B cell (primary cell): ENCODE data around the gene RDM1. TPM values are rescaled to one million over a fixed set of nuclear protein-coding genes. Genes with fewer than 3 reads are reported as not detected.

Experiments
- ATAC-seq: fragments of 200-7000 bp; cut with Tn5 transposase; one replicate; pipeline ENCODE4 v1.10.0; 2021; ENCODE audit warnings: low read depth, mild to moderate bottlenecking, moderate number of reproducible peaks, moderate library complexity
- CTCF ChIA-PET: fragments of 350-600 bp; sonication (Branson Sonifier 250); formaldehyde crosslinking; loops from one replicate; lab custom pipeline; 2021; ENCODE audit warnings: antibody characterized with exemption, inconsistent platforms; lab: Charles Lee
- POLR2A ChIA-PET: fragments of 350-600 bp; sonication (Branson Sonifier 250); formaldehyde crosslinking; loops from one replicate; lab custom pipeline; 2021; ENCODE audit warnings: antibody characterized with exemption; lab: Charles Lee
- DNase-seq: peaks from one replicate; pipeline ENCODE4 v3.0.0; 2013
- H2AFZ ChIP-seq: 2 replicates; pipeline ENCODE4 v1.6.1; 2012; ENCODE audit warnings: mild to moderate bottlenecking, low read depth, low read length; ENCODE audit not compliant: insufficient read depth, poor library complexity, severe bottlenecking
- H3K27ac ChIP-seq, 2 donors: 1 replicate in 1 of 2; 2 replicates in 1 of 2; pipeline ENCODE4 v1.5.1; 2012 to 2013; ENCODE audit warnings: low read length in 2 of 2, mild to moderate bottlenecking in 2 of 2, moderate library complexity in 1 of 2
- H3K27me3 ChIP-seq, 4 experiments: fragments of 200-600 bp in 1 of 4; sonication (generic) in 1 of 4; replicated peaks in 1 of 4; 1 replicate in 2 of 4; 2 replicates in 2 of 4; pipeline versions ENCODE4 v1.6.1 to v1.7.0; 2013 to 2016; ENCODE audit warnings: low read length in 3 of 4, mild to moderate bottlenecking in 2 of 4, mixed read lengths in 1 of 4, moderate library complexity in 1 of 4; ENCODE audit not compliant: insufficient read depth in 4 of 4, control insufficient read depth in 3 of 4; ENCODE audit errors: control extremely low read depth in 1 of 4
- H3K36me3 ChIP-seq, 2 experiments: replicated peaks in 1 of 2; 1 replicate in 1 of 2; 2 replicates in 1 of 2; pipeline versions ENCODE4 v1.6.1 to v1.7.1; 2013; ENCODE audit warnings: low read length in 1 of 2; ENCODE audit not compliant: insufficient read depth in 2 of 2, control insufficient read depth in 1 of 2; ENCODE audit errors: control extremely low read depth in 1 of 2, extremely low read depth in 1 of 2
- H3K4me1 ChIP-seq, 2 donors: fragments of 200-600 bp in 1 of 2; sonication (generic) in 1 of 2; 1 replicate in 1 of 2; 2 replicates in 1 of 2; pipeline versions ENCODE4 v1.5.1 to v1.6.1; 2013 to 2017; ENCODE audit warnings: low read length in 2 of 2; ENCODE audit not compliant: control insufficient read depth in 2 of 2, insufficient read depth in 2 of 2
- H3K4me2 ChIP-seq: replicated peaks from 2 replicates; pipeline ENCODE3; 2012; ENCODE audit warnings: mild to moderate bottlenecking, low read depth, low read length; ENCODE audit not compliant: poor library complexity, severe bottlenecking
- H3K4me3 ChIP-seq, 5 experiments: fragments of 200-600 bp in 1 of 5; sonication (generic) in 1 of 5; 1 replicate in 3 of 5; 2 replicates in 2 of 5; pipeline versions ENCODE4 v1.5.1 to v1.7.0; 2011 to 2016; ENCODE audit warnings: low read length in 4 of 5, mild to moderate bottlenecking in 4 of 5, low read depth in 2 of 5, control low read depth in 1 of 5, moderate library complexity in 1 of 5; ENCODE audit not compliant: insufficient read depth in 1 of 5; ENCODE audit errors: control extremely low read depth in 1 of 5, extremely low read depth in 1 of 5
- H3K79me2 ChIP-seq: fragments of 200-600 bp; sonication (generic); one replicate; pipeline ENCODE4 v1.6.0; 2016; ENCODE audit warnings: low read length; ENCODE audit not compliant: control insufficient read depth, insufficient read depth
- H3K9ac ChIP-seq: fragments of 200-600 bp; sonication (generic); 2 replicates; pipeline ENCODE4 v1.6.1; 2017; ENCODE audit warnings: mild to moderate bottlenecking, low read length, moderate library complexity
- H3K9me3 ChIP-seq, 3 donors: one replicate each; pipeline versions ENCODE4 v1.6.1 to v1.7.1; 2013; ENCODE audit warnings: low read length in 2 of 3; ENCODE audit not compliant: control insufficient read depth in 2 of 3, insufficient read depth in 1 of 3; ENCODE audit errors: control extremely low read depth in 1 of 3
- H4K20me1 ChIP-seq: 2 replicates; pipeline ENCODE4 v1.6.0; 2012; ENCODE audit warnings: mild to moderate bottlenecking, low read length; ENCODE audit not compliant: insufficient read depth, control insufficient read depth, poor library complexity, severe bottlenecking
- H3K27ac Mint-ChIP-seq: one replicate; pipeline ENCODE4 v1.8.0; 2021; ENCODE audit warnings: mixed read lengths
- H3K27me3 Mint-ChIP-seq: one replicate; pipeline ENCODE4 v1.8.0; 2021; ENCODE audit warnings: mixed read lengths
- H3K4me1 Mint-ChIP-seq: one replicate; pipeline ENCODE4 v1.8.0; 2021; ENCODE audit warnings: mixed read lengths
- H3K4me3 Mint-ChIP-seq: one replicate; pipeline ENCODE4 v1.8.0; 2021; ENCODE audit warnings: mixed read lengths
- H3K9me3 Mint-ChIP-seq: one replicate; pipeline ENCODE4 v1.8.0; 2022; ENCODE audit warnings: mixed read lengths; ENCODE audit not compliant: insufficient read depth
- EZH2 ChIP-seq: IDR thresholded peaks from 2 replicates; pipeline ENCODE4 v1.6.1; 2012; ENCODE audit warnings: borderline replicate concordance, low read depth, mild to moderate bottlenecking, moderate library complexity, low read length; ENCODE audit not compliant: insufficient read depth, poor library complexity, severe bottlenecking
- WGBS: methylation state at CpG from one replicate; pipeline ENCODE4 v1.1.5; 2013; ENCODE audit warnings: missing lambda C conversion rate; ENCODE audit not compliant: insufficient coverage; 5-methylcytosine and 5-hydroxymethylcytosine counted together
- intact Hi-C: fragments of 100-400 bp; cut with micrococcal nuclease; formaldehyde crosslinking; loops from one replicate; pipeline ENCODE4 v1.10.0; 2022
- polyA plus RNA-seq: library from polyadenylated mRNA; depleted of rRNA; stranded (reverse); fragments of >200 nt; gene quantifications from 2 replicates; pipeline ENCODE4 v1.2.3, GENCODE V29; 2012
- total RNA-seq, 2 donors: library from RNA; stranded (reverse); fragments of 120-200 nt in 1 of 2; gene quantifications; 1 replicate in 1 of 2; 2 replicates in 1 of 2; pipeline versions ENCODE4 v1.2.3 to v1.2.4, GENCODE V29; 2013 to 2022
- TF ChIP-seq, protein P1 (sequence below): fragments of 200-600 bp; IDR thresholded peaks from one replicate; pipeline ENCODE4 v1.8.0; 2022; ENCODE audit warnings: antibody characterized with exemption, mild to moderate bottlenecking

The RDM1 gene
- total and polyA plus RNA-seq, 2 donors (not counting 1 experiment from before 2014, with no cell fraction given) = not detected

DNA sequence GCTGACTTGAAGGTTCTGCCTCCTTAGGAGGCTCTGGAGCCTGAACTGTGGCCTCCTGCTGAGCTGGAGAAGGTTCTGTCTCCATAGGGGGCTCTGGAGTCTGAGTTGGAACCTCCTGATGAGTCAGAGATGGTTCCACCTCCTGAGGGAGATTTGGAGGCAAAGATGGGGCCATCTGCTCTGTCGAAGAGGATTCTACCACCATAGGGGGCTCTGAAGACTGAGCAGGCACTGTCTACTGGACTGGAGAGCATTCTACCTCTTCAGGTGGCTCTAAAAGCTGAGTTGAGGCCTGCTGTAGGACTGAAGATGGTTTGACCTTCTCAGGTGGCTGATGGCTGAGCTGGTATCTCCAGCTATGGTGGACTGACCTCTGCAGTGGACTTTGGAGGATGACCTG, 16.2 kb downstream of the RDM1 start:
- ChIA-PET POLR2A (no interaction called here), CTCF (no interaction called here)
- Histone ChIP-seq H4K20me1 (no peaks in the 10 kb centered on the region), H3K27me3 (no peaks in the 10 kb centered on the region), H3K36me3 (no peaks in the 10 kb centered on the region), H3K4me3 (no peak overlapping the region), H3K9me3 (no peaks in the 10 kb centered on the region), H2AFZ (no peak overlapping the region), H3K27ac (no peak overlapping the region), H3K79me2 (no peaks in the 10 kb centered on the region), H3K4me2 (no peak overlapping the region), H3K9ac (no peak overlapping the region), H3K4me1 (no peaks in the 10 kb centered on the region)
- Mint-ChIP-seq H3K4me1 (no peaks in the 10 kb centered on the region), H3K27ac (no peak overlapping the region), H3K27me3 (no peaks in the 10 kb centered on the region), H3K4me3 (no peak overlapping the region), H3K9me3 (no peaks in the 10 kb centered on the region)
- intact Hi-C loops = no loop called here
- 100% methylated on average over 1 of the region's 1 CpG for WGBS
- DNase-seq (no peak), ATAC-seq (no peak)
- TF ChIP-seq EZH2 = no peak
- TF ChIP-seq, protein P1, sequence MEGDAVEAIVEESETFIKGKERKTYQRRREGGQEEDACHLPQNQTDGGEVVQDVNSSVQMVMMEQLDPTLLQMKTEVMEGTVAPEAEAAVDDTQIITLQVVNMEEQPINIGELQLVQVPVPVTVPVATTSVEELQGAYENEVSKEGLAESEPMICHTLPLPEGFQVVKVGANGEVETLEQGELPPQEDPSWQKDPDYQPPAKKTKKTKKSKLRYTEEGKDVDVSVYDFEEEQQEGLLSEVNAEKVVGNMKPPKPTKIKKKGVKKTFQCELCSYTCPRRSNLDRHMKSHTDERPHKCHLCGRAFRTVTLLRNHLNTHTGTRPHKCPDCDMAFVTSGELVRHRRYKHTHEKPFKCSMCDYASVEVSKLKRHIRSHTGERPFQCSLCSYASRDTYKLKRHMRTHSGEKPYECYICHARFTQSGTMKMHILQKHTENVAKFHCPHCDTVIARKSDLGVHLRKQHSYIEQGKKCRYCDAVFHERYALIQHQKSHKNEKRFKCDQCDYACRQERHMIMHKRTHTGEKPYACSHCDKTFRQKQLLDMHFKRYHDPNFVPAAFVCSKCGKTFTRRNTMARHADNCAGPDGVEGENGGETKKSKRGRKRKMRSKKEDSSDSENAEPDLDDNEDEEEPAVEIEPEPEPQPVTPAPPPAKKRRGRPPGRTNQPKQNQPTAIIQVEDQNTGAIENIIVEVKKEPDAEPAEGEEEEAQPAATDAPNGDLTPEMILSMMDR = no peak

DNA sequence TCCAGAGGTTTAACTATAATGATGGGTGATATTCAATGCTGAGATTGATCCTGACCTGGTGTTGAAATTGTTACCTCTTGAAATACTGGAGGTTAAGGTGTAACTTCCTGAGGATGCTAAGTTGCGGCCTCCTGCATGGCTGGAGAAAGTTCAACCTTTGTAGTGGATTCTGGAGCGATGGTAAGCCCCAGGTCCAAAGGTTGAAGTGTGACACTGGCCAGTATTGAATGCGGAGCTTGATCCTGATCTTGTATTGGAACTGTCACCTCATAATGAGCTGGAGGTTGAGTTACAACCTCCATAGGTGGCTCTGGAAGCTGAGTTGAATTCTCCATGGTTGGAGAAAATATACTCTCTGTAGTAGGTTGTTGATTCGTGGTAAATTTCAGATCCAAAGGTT, 17.0 kb downstream of the RDM1 start:
- no peaks in the 10 kb centered on the region for H3K27me3 ChIP-seq
- no peak for TF ChIP-seq EZH2
- TF ChIP-seq, protein P1 = no peak
- H3K4me2 ChIP-seq = no peak overlapping the region
- no peaks in the 10 kb centered on the region for H3K9me3 Mint-ChIP-seq
- intact Hi-C loops = no loop called here
- H3K27me3 Mint-ChIP-seq = no peaks in the 10 kb centered on the region
- ATAC-seq (no peak), DNase-seq (no peak)
- no peaks in the 10 kb centered on the region for H3K4me1 ChIP-seq
- WGBS = 100% methylated on average over 4 of the region's 4 CpGs
- H3K27ac Mint-ChIP-seq = no peak overlapping the region
- no peaks in the 10 kb centered on the region for H3K79me2 ChIP-seq
- H3K4me3 ChIP-seq = no peak overlapping the region
- no peak overlapping the region for H3K27ac ChIP-seq
- no peaks in the 10 kb centered on the region for H3K9me3 ChIP-seq
- POLR2A ChIA-PET = no interaction called here
- no peak overlapping the region for H3K4me3 Mint-ChIP-seq
- no peak overlapping the region for H2AFZ ChIP-seq
- CTCF ChIA-PET = interaction anchor here (0.9 kb wide), 1 partner anchor 56 kb away, joined by 3 read pairs; no protein-coding TSS in a partner anchor
- H3K9ac ChIP-seq = no peak overlapping the region
- H3K36me3 ChIP-seq = no peaks in the 10 kb centered on the region
- no peaks in the 10 kb centered on the region for H3K4me1 Mint-ChIP-seq
- H4K20me1 ChIP-seq = no peaks in the 10 kb centered on the region
